ENCODE measurements around the gene CTTN.

Gene CTTN

DNA sequence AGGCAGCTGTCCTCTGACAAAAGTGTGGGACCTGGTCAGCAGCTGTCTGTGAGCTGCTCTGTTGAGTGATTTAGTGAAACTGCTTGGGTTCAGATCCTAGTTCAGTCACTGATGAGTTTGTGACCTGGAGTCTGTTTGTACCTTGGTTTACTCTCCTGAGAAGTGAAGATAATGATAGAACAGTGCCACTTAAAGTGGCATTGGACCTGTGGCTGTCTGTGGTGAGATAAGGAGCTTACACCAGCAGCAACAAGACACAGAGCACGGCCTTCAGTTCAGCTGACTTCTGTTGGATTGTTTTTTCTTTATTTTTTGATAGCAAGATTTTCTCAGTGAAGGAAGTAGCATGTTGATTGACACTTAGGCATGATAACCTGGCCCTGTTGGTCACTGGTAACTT lies 46.2 kb upstream of the CTTN start:
- no peaks in the 10 kb centered on the region for H3K27me3 ChIP-seq (ENCODE audit: insufficient read depth, poor library complexity, severe bottlenecking)
- H3K27ac ChIP-seq (replicated peaks): no peak overlapping the region
- no peak overlapping the region for H3K4me3 ChIP-seq (replicated peaks; ENCODE audit: insufficient read depth, low read length)
- no peak for DNase-seq (ENCODE audit: low read depth in 1 of 2, low spot score in 1 of 2)
- TF ChIP-seq, protein P1, sequence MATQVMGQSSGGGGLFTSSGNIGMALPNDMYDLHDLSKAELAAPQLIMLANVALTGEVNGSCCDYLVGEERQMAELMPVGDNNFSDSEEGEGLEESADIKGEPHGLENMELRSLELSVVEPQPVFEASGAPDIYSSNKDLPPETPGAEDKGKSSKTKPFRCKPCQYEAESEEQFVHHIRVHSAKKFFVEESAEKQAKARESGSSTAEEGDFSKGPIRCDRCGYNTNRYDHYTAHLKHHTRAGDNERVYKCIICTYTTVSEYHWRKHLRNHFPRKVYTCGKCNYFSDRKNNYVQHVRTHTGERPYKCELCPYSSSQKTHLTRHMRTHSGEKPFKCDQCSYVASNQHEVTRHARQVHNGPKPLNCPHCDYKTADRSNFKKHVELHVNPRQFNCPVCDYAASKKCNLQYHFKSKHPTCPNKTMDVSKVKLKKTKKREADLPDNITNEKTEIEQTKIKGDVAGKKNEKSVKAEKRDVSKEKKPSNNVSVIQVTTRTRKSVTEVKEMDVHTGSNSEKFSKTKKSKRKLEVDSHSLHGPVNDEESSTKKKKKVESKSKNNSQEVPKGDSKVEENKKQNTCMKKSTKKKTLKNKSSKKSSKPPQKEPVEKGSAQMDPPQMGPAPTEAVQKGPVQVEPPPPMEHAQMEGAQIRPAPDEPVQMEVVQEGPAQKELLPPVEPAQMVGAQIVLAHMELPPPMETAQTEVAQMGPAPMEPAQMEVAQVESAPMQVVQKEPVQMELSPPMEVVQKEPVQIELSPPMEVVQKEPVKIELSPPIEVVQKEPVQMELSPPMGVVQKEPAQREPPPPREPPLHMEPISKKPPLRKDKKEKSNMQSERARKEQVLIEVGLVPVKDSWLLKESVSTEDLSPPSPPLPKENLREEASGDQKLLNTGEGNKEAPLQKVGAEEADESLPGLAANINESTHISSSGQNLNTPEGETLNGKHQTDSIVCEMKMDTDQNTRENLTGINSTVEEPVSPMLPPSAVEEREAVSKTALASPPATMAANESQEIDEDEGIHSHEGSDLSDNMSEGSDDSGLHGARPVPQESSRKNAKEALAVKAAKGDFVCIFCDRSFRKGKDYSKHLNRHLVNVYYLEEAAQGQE (IDR thresholded peaks at IDR 0.05; ENCODE audit: insufficient replicate concordance, low read depth): no peak
- TF ChIP-seq CTCF (IDR thresholded peaks at IDR 0.05; ENCODE audit: insufficient read depth, low read length) (no peak), POLR2AphosphoS5 (IDR thresholded peaks at IDR 0.05; ENCODE audit: low read depth) (no peak), GABPA (IDR thresholded peaks at IDR 0.05; ENCODE audit: low read depth) (no peak), SPI1 (IDR thresholded peaks at IDR 0.05; ENCODE audit: borderline replicate concordance, low read depth) (no peak)

DNA sequence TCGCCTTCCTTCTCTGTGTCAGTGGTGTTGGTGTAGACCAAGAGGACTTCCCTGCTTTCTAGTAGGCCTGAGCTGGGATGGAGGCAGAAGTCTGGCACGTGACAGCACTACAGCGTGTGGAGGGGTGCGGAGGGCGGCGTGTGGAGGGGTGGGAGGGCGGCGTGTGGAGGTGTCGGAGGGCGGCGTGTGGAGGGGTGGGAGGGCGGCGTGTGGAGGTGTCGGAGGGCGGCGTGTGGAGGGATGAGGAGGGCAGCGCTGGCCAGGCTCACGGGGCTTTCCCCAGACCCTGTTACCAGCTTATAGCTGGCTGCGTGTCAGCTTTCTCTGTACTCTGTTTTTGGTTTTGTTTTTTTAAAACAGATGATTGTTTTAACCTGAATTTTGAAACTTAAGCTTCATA lies 45.7 kb upstream of the CTTN start:
- TF ChIP-seq, protein P1 (IDR thresholded peaks at IDR 0.05; ENCODE audit: insufficient replicate concordance, low read depth): no peak
- TF ChIP-seq CTCF (IDR thresholded peaks at IDR 0.05; ENCODE audit: insufficient read depth, low read length) (no peak), POLR2AphosphoS5 (IDR thresholded peaks at IDR 0.05; ENCODE audit: low read depth) (no peak), GABPA (IDR thresholded peaks at IDR 0.05; ENCODE audit: low read depth) (no peak), SPI1 (IDR thresholded peaks at IDR 0.05; ENCODE audit: borderline replicate concordance, low read depth) (no peak)
- H3K27ac ChIP-seq (replicated peaks): no peak overlapping the region
- no peak overlapping the region for H3K4me3 ChIP-seq (replicated peaks; ENCODE audit: insufficient read depth, low read length)
- H3K27me3 ChIP-seq (ENCODE audit: insufficient read depth, poor library complexity, severe bottlenecking): no peaks in the 10 kb centered on the region
- no peak for DNase-seq (ENCODE audit: low read depth in 1 of 2, low spot score in 1 of 2)

GRCh38 chr11:70353329-70353728 lies 45.0 kb upstream of the CTTN start:
- Histone ChIP-seq H3K27ac (replicated peaks) (no peak overlapping the region), H3K27me3 (ENCODE audit: insufficient read depth, poor library complexity, severe bottlenecking) (no peaks in the 10 kb centered on the region), H3K4me3 (replicated peaks; ENCODE audit: insufficient read depth, low read length) (no peak overlapping the region)
- TF ChIP-seq SPI1 (IDR thresholded peaks at IDR 0.05; ENCODE audit: borderline replicate concordance, low read depth): no peak
- TF ChIP-seq POLR2AphosphoS5 (IDR thresholded peaks at IDR 0.05; ENCODE audit: low read depth): no peak
- TF ChIP-seq, protein P1 (IDR thresholded peaks at IDR 0.05; ENCODE audit: insufficient replicate concordance, low read depth): no peak
- TF ChIP-seq GABPA (IDR thresholded peaks at IDR 0.05; ENCODE audit: low read depth): no peak
- no peak for TF ChIP-seq CTCF (IDR thresholded peaks at IDR 0.05; ENCODE audit: insufficient read depth, low read length)
- no peak for DNase-seq (ENCODE audit: low read depth in 1 of 2, low spot score in 1 of 2)

Data from HL-60 (cell line).